ENCODE data around the gene GULP1. TPM values are rescaled to one million over a fixed set of nuclear protein-coding genes. Genes with fewer than 3 reads are reported as not detected.

GULP1 gene
- polyA plus RNA-seq, 1 donor (not counting 4 experiments of a cell fraction or from before 2014, with no cell fraction given): 11.7 TPM

DNA sequence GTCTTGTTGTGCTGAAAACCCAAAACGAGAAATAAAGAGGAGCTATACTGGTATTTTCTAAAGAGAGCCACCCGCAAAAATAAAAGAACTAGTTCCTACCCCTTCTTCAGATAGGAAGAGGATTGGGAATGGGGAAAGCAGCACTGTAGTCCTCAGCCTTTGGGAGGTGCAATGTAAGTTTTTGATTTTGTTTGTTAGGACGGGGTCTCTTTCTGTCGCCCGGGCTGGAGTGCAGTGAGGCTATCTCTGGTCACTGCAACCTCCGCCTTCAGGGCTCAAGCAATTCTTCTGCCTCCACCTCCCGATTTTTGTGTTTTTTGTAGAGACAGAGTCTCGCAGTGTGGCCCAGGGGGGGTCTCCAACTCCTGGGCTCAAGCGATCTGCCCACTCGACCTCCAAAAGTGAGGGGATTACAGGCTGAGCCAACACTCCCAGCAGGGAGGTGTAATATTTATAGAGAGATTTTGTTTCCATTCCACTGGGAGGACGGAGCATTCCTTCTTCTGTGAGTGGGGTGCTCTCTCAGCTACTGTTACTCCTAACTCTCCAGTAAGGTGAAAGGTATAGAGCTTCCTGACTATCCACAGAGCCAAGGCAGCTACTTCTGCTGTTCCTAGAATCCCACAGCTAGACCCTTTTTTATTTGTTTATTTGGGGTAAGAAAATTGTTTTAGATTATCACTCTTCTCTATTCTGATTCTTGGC is 13.1 kb upstream of the GULP1 start:
- FAIRE-seq (no peak), DNase-seq (ENCODE audit: low read depth, low spot score) (no peak)
- Histone ChIP-seq H2AFZ (ENCODE audit: control insufficient read depth, low read length) (no peak overlapping the region), H3K79me2 (ENCODE audit: control insufficient read depth, insufficient read depth, low read length) (no peaks in the 10 kb centered on the region), H3K27ac (ENCODE audit: control insufficient read depth, insufficient read depth, low read length) (no peak overlapping the region), H3K27me3 (ENCODE audit: control insufficient read depth, extremely low read depth, insufficient read depth, low read length) (no peaks in the 10 kb centered on the region), H3K4me1 (ENCODE audit: control insufficient read depth, extremely low read depth, insufficient read depth, low read length) (no peaks in the 10 kb centered on the region), H4K20me1 (ENCODE audit: control insufficient read depth, extremely low read depth, insufficient read depth, low read length) (no peaks in the 10 kb centered on the region), H3K9ac (ENCODE audit: control insufficient read depth, extremely low read depth, insufficient read depth, low read length) (no peak overlapping the region), H3K4me2 (ENCODE audit: control insufficient read depth, extremely low read depth, insufficient read depth, low read depth, low read length) (no peak overlapping the region), H3K9me3 (ENCODE audit: control insufficient read depth, low read depth, low read length) (no peaks in the 10 kb centered on the region), H3K9me1 (ENCODE audit: control insufficient read depth, extremely low read depth, insufficient read depth, low read length) (no peaks in the 10 kb centered on the region), H3K4me3 (ENCODE audit: control insufficient read depth in 2 of 3, extremely low read depth in 1 of 3, insufficient read depth in 2 of 3, low read depth in 1 of 3, low read length in 3 of 3) (no peak overlapping the region), H3K36me3 (ENCODE audit: control insufficient read depth in 2 of 2, extremely low read depth in 1 of 2, insufficient read depth in 2 of 2, low read length in 2 of 2) (no peaks in the 10 kb centered on the region)
- dilution Hi-C loops (cut with MboI; ENCODE audit: extremely low pct_ligation_motif_present, low sequenced_read_pairs): no loop called here
- no peak for TF ChIP-seq EZH2 (IDR thresholded peaks at IDR 0.05; ENCODE audit: low read length)
- TF ChIP-seq, protein P1, sequence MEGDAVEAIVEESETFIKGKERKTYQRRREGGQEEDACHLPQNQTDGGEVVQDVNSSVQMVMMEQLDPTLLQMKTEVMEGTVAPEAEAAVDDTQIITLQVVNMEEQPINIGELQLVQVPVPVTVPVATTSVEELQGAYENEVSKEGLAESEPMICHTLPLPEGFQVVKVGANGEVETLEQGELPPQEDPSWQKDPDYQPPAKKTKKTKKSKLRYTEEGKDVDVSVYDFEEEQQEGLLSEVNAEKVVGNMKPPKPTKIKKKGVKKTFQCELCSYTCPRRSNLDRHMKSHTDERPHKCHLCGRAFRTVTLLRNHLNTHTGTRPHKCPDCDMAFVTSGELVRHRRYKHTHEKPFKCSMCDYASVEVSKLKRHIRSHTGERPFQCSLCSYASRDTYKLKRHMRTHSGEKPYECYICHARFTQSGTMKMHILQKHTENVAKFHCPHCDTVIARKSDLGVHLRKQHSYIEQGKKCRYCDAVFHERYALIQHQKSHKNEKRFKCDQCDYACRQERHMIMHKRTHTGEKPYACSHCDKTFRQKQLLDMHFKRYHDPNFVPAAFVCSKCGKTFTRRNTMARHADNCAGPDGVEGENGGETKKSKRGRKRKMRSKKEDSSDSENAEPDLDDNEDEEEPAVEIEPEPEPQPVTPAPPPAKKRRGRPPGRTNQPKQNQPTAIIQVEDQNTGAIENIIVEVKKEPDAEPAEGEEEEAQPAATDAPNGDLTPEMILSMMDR (optimal IDR thresholded peaks at IDR 0.05 in 1 of 3, IDR thresholded peaks at IDR 0.05 in 1 of 3, conservative IDR thresholded peaks at IDR 0.05 in 1 of 3; ENCODE audit: extremely low read depth in 1 of 3, insufficient read depth in 2 of 3, low read length in 3 of 3): no peak

DNA sequence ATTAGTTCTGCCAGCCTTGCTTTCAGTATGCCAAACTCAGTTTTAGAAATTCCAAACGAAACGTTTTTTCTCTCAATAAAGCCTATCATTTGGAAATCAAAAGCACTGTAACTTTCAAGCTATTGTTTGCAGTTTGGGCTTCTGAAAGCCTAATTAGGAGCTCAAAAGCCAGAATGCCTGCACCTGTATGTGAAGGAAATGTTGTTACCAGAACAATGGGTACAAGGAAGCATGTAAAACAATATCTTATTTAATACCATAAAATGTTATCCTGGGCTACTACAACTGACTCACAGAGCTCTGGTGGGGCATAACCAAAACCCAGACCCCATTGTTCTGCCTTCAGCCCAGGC is 12.6 kb upstream of the GULP1 start:
- no peaks in the 10 kb centered on the region for H3K36me3 ChIP-seq (ENCODE audit: control insufficient read depth in 2 of 2, extremely low read depth in 1 of 2, insufficient read depth in 2 of 2, low read length in 2 of 2)
- H3K27ac ChIP-seq (ENCODE audit: control insufficient read depth, insufficient read depth, low read length): no peak overlapping the region
- H3K9me1 ChIP-seq (ENCODE audit: control insufficient read depth, extremely low read depth, insufficient read depth, low read length): no peaks in the 10 kb centered on the region
- no peak overlapping the region for H3K4me3 ChIP-seq (ENCODE audit: control insufficient read depth in 2 of 3, extremely low read depth in 1 of 3, insufficient read depth in 2 of 3, low read depth in 1 of 3, low read length in 3 of 3)
- DNase-seq (ENCODE audit: low read depth, low spot score): no peak
- no peaks in the 10 kb centered on the region for H3K27me3 ChIP-seq (ENCODE audit: control insufficient read depth, extremely low read depth, insufficient read depth, low read length)
- no peak for FAIRE-seq
- no peaks in the 10 kb centered on the region for H3K9me3 ChIP-seq (ENCODE audit: control insufficient read depth, low read depth, low read length)
- H4K20me1 ChIP-seq (ENCODE audit: control insufficient read depth, extremely low read depth, insufficient read depth, low read length): no peaks in the 10 kb centered on the region
- no peak overlapping the region for H3K9ac ChIP-seq (ENCODE audit: control insufficient read depth, extremely low read depth, insufficient read depth, low read length)
- no peak for TF ChIP-seq EZH2 (IDR thresholded peaks at IDR 0.05; ENCODE audit: low read length)
- TF ChIP-seq, protein P1 (optimal IDR thresholded peaks at IDR 0.05 in 1 of 3, IDR thresholded peaks at IDR 0.05 in 1 of 3, conservative IDR thresholded peaks at IDR 0.05 in 1 of 3; ENCODE audit: extremely low read depth in 1 of 3, insufficient read depth in 2 of 3, low read length in 3 of 3): no peak
- dilution Hi-C loops (cut with MboI; ENCODE audit: extremely low pct_ligation_motif_present, low sequenced_read_pairs): no loop called here
- H3K4me2 ChIP-seq (ENCODE audit: control insufficient read depth, extremely low read depth, insufficient read depth, low read depth, low read length): no peak overlapping the region
- no peaks in the 10 kb centered on the region for H3K79me2 ChIP-seq (ENCODE audit: control insufficient read depth, insufficient read depth, low read length)
- H2AFZ ChIP-seq (ENCODE audit: control insufficient read depth, low read length): no peak overlapping the region
- no peaks in the 10 kb centered on the region for H3K4me1 ChIP-seq (ENCODE audit: control insufficient read depth, extremely low read depth, insufficient read depth, low read length)
